Left kidney (tissue), 2 donors: ENCODE data around the gene NHEJ1. TPM values are rescaled to one million over a fixed set of nuclear protein-coding genes. Genes with fewer than 3 reads are reported as not detected.

Source experiments
- DNase-seq: peaks from one replicate; pipeline ENCODE4 v3.0.0-alpha.2; 2013
- polyA plus RNA-seq: library from polyadenylated mRNA; unstranded; fragments of 120-200 nt; gene quantifications from one replicate; pipeline ENCODE4 v1.2.1, GENCODE V29; 2013; ENCODE audit not compliant: insufficient read length

NHEJ1 gene
- polyA plus RNA-seq, 1 donor = 22.2 TPM

GRCh38 chr2:219058541-219059374 lies 101.9 kb downstream of the NHEJ1 start:
- DNase-seq = no peak

- peak; percentile 51 for DNase-seq
These were observed 102.7 kb downstream of the NHEJ1 start for GRCh38 chr2:219057709-219058540.

- DNase-seq = no peak
These were observed 103.5 kb downstream of the NHEJ1 start for GRCh38 chr2:219056896-219057708.

- no peak for DNase-seq
These were observed 104.3 kb downstream of the NHEJ1 start for GRCh38 chr2:219056176-219056895.

DNA sequence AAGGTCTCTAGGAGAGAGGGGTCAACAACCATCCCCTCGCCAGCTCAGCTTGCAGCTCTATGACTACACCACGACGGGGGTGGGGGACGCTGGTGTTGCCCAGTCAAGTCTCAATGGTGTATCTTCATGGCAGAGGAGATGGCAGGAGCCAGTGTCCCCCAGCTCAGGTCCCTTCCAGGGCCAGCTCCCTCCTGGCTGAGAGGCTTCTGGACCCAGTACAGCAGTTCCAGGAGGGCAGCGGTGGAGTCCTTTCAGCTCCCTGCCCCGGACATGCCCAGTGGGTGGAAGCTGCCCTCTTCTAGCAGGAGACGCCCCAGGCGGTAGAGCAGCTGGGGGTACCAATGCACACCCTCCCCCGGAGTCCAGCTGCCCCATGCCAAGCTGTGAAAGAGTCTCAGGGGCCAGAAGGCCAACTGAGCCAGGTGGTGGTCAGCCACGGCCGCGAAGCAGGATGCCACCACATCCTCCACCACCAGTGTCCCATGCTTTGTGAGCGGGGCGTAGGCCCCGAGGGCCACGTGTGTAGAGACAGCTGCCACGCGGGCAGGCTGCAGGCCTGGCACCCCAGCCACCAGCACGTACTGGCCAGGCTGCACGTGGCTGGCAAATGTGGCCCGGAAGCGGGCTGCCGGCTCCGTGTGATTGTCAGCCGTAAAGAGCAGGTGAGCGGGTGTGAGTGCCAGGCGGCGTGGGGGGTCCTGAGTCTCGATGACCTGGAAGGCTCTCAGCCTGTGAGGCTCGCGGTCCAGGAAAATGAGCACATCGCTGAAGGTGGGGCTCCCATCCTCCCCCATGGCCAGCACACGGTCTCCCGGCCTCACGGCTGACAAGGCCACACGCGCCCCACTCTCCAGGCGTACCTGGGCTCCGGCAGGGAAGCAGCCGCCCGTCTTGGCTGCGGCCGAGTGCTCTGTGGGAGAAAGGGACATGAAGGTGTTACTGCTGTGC lies 105.4 kb downstream of the NHEJ1 start:
- no peak for DNase-seq

- no peak for DNase-seq
These were observed 111.3 kb downstream of the NHEJ1 start for GRCh38 chr2:219049282-219049681.

GRCh38 chr2:219045937-219046550 lies 114.6 kb downstream of the NHEJ1 start:
- peak; percentile 67 for DNase-seq

- DNase-seq = no peak
These were observed 117.9 kb downstream of the NHEJ1 start for GRCh38 chr2:219042750-219043149.

DNA sequence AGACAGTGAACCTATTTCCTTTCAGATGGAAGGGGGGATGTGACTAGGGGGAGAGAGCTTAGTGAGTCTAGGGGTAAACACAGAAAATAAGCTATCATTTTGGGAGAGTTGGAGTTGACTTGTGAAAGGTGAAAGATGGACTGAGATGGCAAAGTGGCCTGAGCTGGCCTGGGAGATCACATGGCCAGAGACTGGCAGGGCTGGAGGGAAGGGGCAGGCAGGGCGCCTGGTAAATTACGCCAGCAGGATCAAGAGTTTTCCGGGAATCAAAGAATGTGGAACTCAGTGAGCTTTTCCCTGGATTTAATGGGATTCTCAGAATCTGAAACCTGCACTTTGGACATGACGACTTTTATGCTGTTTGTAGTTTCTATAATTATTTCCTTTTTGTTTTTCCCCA lies 118.5 kb downstream of the NHEJ1 start:
- DNase-seq = no peak

GRCh38 chr2:219041252-219041651 lies 119.4 kb downstream of the NHEJ1 start, which contains the start of gene CFAP65:
Gene CFAP65, minus strand, starts transcription at chr2:219041516. Its CDS starts 2,468 bp downstream, at chr2:219039048.
- no peak for DNase-seq

- no peak for DNase-seq
These were observed 122.0 kb downstream of the NHEJ1 start for GRCh38 chr2:219038600-219038999.

DNA sequence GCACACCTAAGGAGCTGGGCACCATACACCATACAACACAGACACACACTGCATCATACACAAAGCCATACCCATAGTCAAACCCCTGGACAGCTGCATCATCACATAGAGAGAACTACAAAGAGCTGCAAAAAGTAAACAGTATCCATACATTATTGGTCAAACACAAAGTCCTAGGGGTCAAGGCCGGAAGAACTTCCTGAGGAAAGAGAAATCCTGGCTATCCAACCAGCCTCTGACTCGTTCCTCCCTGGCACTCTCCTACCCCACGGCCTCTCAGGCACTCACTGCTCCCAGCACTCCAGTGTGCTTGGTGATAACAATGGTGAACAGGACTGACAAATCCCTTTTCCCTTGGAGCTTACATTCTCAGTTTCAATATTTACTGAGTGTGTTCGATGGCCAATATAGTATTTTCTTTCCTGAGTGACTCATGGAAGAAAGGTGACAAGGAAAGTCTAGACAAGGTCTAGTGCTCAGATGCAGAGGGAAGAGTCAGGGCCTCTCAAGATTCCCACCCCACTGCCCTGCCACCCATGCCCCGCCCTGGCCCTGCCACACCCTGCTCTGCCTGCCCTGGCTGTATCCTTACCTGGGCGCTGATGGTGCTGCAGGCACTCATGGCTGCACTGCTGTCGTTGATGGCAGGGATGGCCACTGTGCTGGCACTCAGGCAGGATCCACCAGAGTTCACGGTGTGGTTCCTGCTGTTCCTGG lies 122.7 kb downstream of the NHEJ1 start:
- no peak for DNase-seq

- DNase-seq = no peak
These were observed 124.7 kb downstream of the NHEJ1 start for GRCh38 chr2:219035942-219036341.

- DNase-seq = no peak
These were observed 125.8 kb downstream of the NHEJ1 start for GRCh38 chr2:219034823-219035222.

GRCh38 chr2:219032051-219032745 lies 128.4 kb downstream of the NHEJ1 start:
- no peak for DNase-seq

DNA sequence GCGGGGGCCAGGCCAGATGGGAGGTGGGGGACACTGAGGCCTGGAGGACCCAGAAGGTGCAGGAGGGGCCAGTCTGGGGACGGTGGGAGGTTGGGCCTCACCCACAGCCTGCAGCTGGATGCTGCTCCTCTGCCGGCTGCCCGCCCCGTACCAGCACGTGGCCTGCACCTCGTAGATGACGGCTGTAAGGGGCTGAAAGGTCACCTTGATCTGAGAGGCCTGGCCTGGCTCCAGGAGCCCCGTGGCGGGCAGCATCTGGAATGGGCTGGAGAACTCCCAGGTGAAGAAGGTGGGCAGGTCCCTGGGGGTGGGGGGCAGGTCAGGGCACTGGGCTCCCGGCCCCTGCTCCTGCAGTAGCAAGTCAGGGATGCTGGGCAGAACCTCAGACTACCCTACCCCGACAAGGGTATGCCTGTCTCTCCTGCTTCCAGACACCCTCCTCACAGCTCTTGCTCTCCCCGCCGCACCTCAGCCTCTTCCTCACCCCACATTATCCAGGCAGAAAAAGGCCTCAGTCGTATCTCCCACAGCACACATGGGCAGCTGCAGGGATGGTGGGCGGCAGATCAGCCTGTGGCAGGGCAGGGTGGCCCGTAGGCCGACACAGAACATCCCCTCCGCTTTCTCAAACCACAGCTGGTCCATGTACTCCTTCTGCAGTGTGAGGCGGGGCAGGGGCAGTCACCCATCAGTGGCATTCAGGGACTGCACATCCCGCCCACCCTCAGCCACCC lies 129.4 kb downstream of the NHEJ1 start:
- DNase-seq = no peak

DNA sequence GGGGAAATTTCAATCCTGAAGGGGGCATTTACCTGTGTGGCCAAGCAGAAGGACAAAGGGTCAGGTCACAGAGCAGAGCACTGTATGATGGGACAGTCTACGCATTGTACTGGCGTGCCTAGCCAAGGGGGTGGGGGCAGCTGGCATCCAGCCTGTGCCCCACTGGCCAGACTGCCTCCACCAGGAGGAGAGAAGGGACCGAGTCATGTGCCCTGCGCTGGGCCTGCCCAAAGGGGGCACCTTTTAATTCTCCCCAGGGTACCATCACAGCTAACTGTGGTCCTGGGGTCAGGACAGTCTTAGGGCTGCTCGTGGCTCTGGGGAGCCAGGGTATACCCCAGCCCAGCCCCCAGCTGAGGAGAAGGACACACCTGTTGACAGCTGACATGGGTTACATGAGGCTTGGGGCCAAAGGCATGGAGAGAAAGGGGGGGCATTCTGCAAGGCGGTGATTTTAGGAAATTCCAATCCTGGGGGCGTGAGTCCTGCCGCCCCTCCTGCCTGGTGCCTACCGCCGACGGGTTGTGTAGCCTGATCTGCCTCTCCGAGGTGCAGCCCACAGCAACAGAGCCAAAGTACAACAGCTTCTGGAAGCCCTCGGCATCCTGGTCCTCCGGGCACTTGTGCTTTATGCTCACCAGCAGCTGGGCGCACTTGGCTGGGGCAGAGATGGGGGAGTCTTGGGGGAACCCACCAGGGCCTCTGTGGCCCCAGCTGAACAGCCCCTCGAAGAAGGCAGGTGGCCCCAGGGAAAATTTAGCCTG lies 130.3 kb downstream of the NHEJ1 start:
- DNase-seq = no peak
